Vagina (tissue), 2 donors: Measurements from ENCODE around the gene GOLGA1. TPM values are rescaled to one million over a fixed set of nuclear protein-coding genes. Genes with fewer than 3 reads are reported as not detected.

ENCODE experiments used
- DNase-seq, 2 donors: peaks; one replicate each; pipeline ENCODE4 v3.0.0-alpha.2; 2017; ENCODE audit errors: extremely low spot score in 2 of 2
- H3K27ac ChIP-seq: fragments of 200-600 bp; sonication (generic); one replicate; pipeline ENCODE4 v1.5.1; 2019
- H3K27me3 ChIP-seq: fragments of 200-600 bp; sonication (generic); one replicate; pipeline ENCODE4 v1.5.1; 2019
- H3K36me3 ChIP-seq, 2 donors: fragments of 200-600 bp; sonication (generic); one replicate each; pipeline ENCODE4 v1.5.1; 2017 to 2019
- H3K4me1 ChIP-seq: fragments of 200-600 bp; sonication (generic); one replicate; pipeline ENCODE4 v1.5.1; 2019
- H3K4me3 ChIP-seq, 2 donors: fragments of 200-600 bp; sonication (generic); 1 replicate in 1 of 2; 2 replicates in 1 of 2; pipeline ENCODE4 v1.5.1; 2016 to 2019
- H3K9me3 ChIP-seq: fragments of 200-600 bp; sonication (generic); one replicate; pipeline ENCODE4 v1.5.1; 2019
- CTCF ChIP-seq, 3 experiments: fragments of 450-650 bp in 2 of 3; fragments of 200-600 bp in 1 of 3; sonication (generic) in 1 of 3; IDR thresholded peaks; one replicate each; pipeline ENCODE4 v1.5.1; 2017 to 2019; ENCODE audit warnings: antibody characterized with exemption in 3 of 3, mild to moderate bottlenecking in 2 of 3, moderate library complexity in 2 of 3
- POLR2A ChIP-seq, 2 donors: fragments of 450-650 bp; IDR thresholded peaks; one replicate each; pipeline ENCODE4 v1.6.1; 2017; ENCODE audit warnings: antibody characterized with exemption in 2 of 2, mild to moderate bottlenecking in 2 of 2, moderate library complexity in 2 of 2
- POLR2AphosphoS5 ChIP-seq, 2 donors: sonication (generic); formaldehyde crosslinking; IDR thresholded peaks; one replicate each; pipeline ENCODE4 v1.9.0; 2017; ENCODE audit warnings: antibody characterized with exemption in 2 of 2, mild to moderate bottlenecking in 2 of 2, low read depth in 1 of 2; ENCODE audit not compliant: insufficient read depth in 1 of 2
- intact Hi-C: fragments of 100-400 bp; cut with DNase I; formaldehyde crosslinking; loops from one replicate; pipeline ENCODE4 v1.15.1; 2023
- total RNA-seq: library from RNA; depleted of rRNA; stranded (reverse); fragments of >200 nt; gene quantifications from one replicate; pipeline ENCODE4 v1.2.3, GENCODE V29; 2016

Gene GOLGA1
- total RNA-seq, 1 donor from 2014 or later, result 14.7 TPM

GRCh38 chr9:124875501-124875900 is 65.4 kb downstream of the GOLGA1 start:
- Histone ChIP-seq H3K27me3 (no peaks in the 10 kb centered on the region), H3K9me3 (no peaks in the 10 kb centered on the region), H3K36me3 (peaks cover 0 to 47% of the 10 kb centered on the region in 2 donors), H3K4me3 (no peak overlapping the region), H3K27ac (no peak overlapping the region), H3K4me1 (peaks cover 40% of the 10 kb centered on the region)
- intact Hi-C loops, result no loop called here
- TF ChIP-seq POLR2A (IDR thresholded peaks at IDR 0.05), result no peak
- no peak for TF ChIP-seq POLR2AphosphoS5 (IDR thresholded peaks at IDR 0.05; ENCODE audit: insufficient read depth in 1 of 2, low read depth in 1 of 2)
- TF ChIP-seq CTCF (IDR thresholded peaks at IDR 0.05), result no peak
- DNase-seq, result no peak

GRCh38 chr9:124873664-124874063 is 67.2 kb downstream of the GOLGA1 start:
- H3K27me3 ChIP-seq, result no peaks in the 10 kb centered on the region
- H3K9me3 ChIP-seq, result no peaks in the 10 kb centered on the region
- DNase-seq, result no peak
- H3K27ac ChIP-seq, result no peak overlapping the region
- intact Hi-C loops, result no loop called here
- TF ChIP-seq POLR2A (IDR thresholded peaks at IDR 0.05) (no peak), POLR2AphosphoS5 (IDR thresholded peaks at IDR 0.05; ENCODE audit: insufficient read depth in 1 of 2, low read depth in 1 of 2) (no peak), CTCF (IDR thresholded peaks at IDR 0.05) (no peak)
- no peak overlapping the region for H3K4me3 ChIP-seq
- peaks cover 0 to 37% of the 10 kb centered on the region in 2 donors for H3K36me3 ChIP-seq
- peaks cover 52% of the 10 kb centered on the region for H3K4me1 ChIP-seq

GRCh38 chr9:124871156-124871561 is 69.7 kb downstream of the GOLGA1 start:
- Histone ChIP-seq H3K27ac (peak overlapping the region; percentile 84), H3K9me3 (no peaks in the 10 kb centered on the region), H3K4me3 (peak overlapping the region; percentile 57 to 98), H3K36me3 (peaks cover 0 to 30% of the 10 kb centered on the region in 2 donors), H3K4me1 (peaks cover 62% of the 10 kb centered on the region), H3K27me3 (no peaks in the 10 kb centered on the region)
- DNase-seq, result no peak
- TF ChIP-seq POLR2AphosphoS5 (IDR thresholded peaks at IDR 0.05; ENCODE audit: insufficient read depth in 1 of 2, low read depth in 1 of 2) (no peak), CTCF (IDR thresholded peaks at IDR 0.05) (no peak), POLR2A (IDR thresholded peaks at IDR 0.05) (no peak)
- intact Hi-C loops, result no loop called here

- H3K36me3 ChIP-seq, result peaks cover 0 to 26% of the 10 kb centered on the region in 2 donors
Observed at GRCh38 chr9:124870723-124871122, 70.2 kb downstream of the GOLGA1 start.

More at GRCh38 chr9:124870723-124871122, 70.2 kb downstream of the GOLGA1 start:
- H3K27me3 ChIP-seq, result no peaks in the 10 kb centered on the region
- no peak for DNase-seq
- H3K27ac ChIP-seq, result peak overlapping the region; percentile 84
- peaks cover 62% of the 10 kb centered on the region for H3K4me1 ChIP-seq
- H3K4me3 ChIP-seq, result peak overlapping the region; percentile 57 to 98
- no peaks in the 10 kb centered on the region for H3K9me3 ChIP-seq
- intact Hi-C loops, result no loop called here
- no peak for TF ChIP-seq POLR2AphosphoS5 (IDR thresholded peaks at IDR 0.05; ENCODE audit: insufficient read depth in 1 of 2, low read depth in 1 of 2)
- no peak for TF ChIP-seq CTCF (IDR thresholded peaks at IDR 0.05)
- TF ChIP-seq POLR2A (IDR thresholded peaks at IDR 0.05), result no peak
